NCI-H2171 treated with DMSO at 0.1 percent for 48 hours (cell line): ENCODE data around the gene OLIG2.
A peak's percentile ranks its signal among the peaks of the same experiment; 100 is the strongest.

Experiments used
- DNase-seq: peaks from one replicate; lab custom pipeline; 2025; lab: John Stamatoyannopoulos, UW

Gene OLIG2

DNA sequence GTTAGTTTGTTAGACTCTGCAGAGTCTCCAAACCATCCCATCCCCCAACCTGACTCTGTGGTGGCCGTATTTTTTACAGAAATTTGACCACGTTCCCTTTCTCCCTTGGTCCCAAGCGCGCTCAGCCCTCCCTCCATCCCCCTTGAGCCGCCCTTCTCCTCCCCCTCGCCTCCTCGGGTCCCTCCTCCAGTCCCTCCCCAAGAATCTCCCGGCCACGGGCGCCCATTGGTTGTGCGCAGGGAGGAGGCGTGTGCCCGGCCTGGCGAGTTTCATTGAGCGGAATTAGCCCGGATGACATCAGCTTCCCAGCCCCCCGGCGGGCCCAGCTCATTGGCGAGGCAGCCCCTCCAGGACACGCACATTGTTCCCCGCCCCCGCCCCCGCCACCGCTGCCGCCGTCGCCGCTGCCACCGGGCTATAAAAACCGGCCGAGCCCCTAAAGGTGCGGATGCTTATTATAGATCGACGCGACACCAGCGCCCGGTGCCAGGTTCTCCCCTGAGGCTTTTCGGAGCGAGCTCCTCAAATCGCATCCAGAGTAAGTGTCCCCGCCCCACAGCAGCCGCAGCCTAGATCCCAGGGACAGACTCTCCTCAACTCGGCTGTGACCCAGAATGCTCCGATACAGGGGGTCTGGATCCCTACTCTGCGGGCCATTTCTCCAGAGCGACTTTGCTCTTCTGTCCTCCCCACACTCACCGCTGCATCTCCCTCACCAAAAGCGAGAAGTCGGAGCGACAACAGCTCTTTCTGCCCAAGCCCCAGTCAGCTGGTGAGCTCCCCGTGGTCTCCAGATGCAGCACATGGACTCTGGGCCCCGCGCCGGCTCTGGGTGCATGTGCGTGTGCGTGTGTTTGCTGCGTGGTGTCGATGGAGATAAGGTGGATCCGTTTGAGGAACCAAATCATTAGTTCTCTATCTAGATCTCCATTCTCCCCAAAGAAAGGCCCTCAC is at the start of gene OLIG2:
OLIG2 (plus strand) TSS at position 447 of the 954 bp plus-strand sequence. CDS start 928 bp downstream, outside the sequence.
- peak; percentile 84 for DNase-seq

DNA sequence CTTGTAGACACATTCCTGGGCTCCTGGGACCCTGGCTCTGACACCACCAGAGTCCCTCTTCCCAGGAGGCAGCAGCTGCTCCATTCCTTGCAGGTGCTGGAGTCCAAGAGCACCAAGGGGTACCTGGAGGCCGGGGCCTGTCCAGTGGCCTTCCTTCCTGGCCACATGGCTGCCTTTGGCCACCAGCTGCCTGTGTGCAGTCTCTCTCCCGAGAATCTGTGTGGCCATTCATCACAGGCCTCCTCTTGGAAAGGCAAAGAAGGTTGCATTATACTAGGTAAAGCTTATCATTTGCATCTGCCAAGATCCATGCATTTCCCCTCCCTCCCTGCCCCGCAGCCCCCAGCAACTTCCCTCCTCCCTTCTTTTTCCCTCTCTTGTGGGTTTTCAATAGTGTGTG is 48.9 kb upstream of the OLIG2 start:
- DNase-seq, result no peak

DNA sequence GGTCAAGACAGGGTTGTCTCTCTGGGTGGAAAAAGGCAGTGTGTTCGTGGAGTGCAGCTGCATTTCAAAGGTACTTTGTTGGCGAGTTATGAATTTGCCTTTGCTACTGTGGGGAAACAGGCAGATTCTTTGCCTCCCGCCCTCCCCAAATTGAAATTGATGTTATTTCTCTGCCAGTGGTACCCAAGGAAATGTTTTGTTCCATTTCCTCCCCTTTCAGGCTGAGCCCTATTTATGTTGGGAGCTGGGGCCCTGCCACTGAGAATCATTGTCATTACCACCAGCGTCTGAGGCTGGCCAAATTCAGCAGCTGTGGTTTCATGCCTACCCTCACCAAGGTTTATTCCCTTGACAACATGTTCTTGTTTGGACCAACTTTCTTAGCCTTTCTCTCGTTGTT is 48.5 kb upstream of the OLIG2 start:
- DNase-seq, result no peak

DNA sequence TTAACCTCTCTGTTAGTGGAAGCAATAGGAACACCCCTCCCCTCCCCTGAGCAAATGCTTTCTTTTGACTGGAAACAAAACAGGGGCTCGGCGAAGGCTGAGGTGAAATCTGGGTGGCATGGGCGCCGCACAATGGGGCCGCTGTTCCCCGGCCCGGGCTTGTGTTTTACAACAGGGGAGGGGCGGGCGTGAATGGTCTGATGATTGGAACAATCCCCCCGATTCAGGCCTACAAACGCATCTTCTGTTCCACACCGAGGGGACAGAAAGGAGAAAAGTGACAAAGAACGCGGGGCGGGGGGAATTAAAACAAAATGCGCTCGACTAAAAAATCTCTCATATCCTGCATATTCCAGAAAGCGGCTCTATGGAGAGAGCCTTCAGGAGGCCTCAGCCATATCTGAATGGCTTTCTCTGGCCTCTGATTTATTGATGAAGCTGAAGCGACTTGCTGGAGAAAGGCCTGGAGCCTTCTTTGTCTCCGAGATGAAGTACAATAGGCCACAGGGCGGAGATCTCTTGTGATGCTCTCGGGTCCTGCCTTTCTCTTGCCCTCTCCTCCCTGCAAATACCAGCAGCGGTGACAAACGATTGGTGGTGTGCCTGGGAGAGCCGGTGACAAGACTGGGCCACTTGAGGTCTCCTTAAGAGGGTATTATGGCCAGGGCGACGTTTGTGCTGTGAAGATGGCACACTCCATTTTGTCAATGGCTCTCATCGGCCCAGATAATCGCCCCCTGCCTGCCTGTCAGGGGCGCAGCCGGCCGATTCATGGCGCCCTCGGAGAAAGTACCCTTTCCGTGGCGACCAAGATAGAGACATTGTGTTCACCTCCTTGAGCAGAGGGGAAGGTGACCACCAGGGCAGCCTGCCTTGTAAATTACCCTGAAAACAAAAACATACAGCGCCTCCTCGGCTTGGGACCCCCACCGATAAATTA is 47.1 kb upstream of the OLIG2 start:
- no peak for DNase-seq

DNA sequence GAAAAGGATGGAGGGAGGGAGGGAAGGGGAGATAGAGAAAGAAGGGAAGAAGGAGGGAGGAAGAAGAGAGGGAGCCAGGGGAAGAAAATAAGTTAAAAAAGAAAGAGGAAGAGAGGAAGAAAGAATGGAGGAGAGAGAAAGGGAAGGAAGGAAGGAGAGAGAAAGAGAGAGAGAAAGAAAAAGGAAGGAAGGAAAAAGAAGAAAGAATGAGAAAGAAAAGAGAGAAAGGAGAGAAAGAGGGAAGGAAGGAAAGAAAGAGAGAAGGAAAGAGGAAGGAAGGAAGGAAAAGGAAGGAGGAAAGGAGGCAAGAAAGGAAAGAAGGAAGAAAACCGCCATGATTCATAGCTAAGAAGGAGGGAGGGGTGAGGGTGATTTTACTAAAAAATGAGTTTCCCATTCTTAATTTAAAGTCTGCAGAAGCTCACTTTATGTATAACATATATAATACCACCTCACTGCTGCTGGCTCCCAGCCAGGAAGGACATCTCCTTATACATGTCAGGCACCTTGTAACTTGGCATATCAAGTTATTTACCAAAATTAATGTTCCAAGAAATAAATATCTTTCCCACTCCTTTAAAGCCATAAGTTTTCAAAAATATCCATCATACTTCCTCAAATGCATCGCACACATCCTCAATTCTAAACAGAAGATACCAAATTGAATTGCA is 46.0 kb upstream of the OLIG2 start:
- no peak for DNase-seq

DNA sequence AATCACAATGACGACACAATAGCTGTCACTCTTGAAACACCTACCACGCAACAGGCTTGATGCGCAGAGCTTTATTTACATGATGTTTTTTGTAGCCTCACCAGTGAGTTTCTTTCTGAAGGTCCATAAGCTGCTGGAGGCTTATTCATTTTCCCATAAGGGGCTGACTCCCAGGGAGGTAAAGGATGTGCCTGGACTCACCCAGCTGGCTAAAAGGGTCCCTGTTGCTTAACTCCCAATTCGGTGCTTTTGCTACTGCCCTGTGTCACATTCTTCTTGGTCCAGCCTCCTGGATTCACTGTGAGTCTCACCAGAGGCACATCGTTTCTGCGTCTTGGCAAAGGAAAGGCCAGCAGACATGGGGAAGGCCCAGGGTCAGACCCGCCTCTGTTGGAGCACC is 44.6 kb upstream of the OLIG2 start:
- DNase-seq, result no peak

DNA sequence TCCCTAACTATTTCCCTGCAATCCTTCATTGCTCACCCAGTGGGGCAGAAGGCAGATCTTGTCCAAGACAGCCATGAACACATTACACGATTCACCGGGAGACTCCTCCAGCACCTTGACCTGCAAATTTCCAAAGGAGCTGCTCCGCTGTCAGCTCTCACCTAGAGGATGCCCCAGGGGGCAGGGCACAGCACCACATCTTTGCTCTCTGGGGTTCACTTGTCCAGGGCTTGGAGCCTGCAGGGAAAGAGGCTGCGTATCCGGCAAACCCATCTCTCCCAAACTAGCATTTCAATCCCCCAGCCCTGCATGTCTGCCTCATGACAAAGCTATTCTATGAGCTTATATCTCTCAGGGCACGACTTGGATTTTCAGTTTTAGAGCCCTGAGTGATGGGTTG is 35.1 kb upstream of the OLIG2 start:
- DNase-seq, result no peak

DNA sequence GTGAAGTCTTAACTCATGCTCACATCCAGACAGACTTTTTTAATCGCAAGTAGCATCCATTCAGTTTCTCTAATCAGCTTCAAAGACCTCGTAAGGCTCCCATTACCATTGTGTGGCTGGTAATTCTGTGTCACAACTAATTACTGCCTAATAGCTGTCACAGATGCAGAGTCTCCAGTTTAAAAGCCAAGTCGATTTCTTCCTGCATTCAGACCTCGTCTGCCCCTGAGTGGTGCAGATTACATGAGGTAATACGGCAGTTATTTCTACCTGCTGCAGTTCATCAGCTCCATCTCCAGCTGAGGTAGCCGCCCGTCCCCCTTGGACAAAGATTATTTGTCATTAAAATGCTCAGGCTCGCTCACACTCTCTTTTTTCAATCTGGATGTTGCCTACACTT is 34.4 kb upstream of the OLIG2 start:
- DNase-seq, result peak; percentile 75

DNA sequence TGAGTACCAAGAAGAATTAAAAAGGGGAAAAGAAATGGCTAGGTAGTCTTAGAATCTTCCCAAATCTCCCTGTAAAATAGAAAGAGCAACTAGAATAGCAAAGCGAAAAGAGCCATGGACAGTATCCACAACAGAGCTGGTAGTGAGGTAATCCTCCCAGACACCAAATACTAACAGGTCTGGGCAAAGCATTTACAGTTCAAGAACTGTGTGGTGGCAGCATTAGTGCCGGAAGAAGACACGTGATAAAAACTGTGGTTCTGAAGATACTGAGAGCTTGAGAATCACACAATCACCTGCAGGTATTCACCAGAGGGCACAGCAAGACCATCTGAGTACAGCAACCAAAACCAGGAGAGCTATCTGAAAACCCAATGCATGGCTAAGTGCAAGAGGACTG is 31.8 kb upstream of the OLIG2 start:
- DNase-seq, result peak; percentile 20

DNA sequence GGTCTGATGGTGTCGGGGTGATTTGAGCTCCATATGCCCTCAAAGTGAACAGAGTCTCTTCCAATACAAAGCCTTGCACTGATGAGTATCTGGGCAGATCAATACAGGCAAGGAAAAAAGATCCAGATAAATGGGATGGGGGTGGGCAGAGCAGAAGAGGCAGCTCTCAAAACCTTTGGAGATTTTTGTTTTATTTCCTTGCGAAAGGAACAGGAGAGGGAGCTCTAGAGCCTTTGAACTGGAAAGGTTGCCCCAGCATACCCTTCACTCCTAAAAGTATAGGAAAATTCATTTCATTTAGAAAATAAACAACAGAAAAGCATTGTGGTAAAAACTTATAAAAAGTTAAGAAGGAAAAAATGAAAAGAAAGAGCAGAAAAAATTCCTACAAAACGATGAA is 31.4 kb upstream of the OLIG2 start:
- peak; percentile 41 for DNase-seq

DNA sequence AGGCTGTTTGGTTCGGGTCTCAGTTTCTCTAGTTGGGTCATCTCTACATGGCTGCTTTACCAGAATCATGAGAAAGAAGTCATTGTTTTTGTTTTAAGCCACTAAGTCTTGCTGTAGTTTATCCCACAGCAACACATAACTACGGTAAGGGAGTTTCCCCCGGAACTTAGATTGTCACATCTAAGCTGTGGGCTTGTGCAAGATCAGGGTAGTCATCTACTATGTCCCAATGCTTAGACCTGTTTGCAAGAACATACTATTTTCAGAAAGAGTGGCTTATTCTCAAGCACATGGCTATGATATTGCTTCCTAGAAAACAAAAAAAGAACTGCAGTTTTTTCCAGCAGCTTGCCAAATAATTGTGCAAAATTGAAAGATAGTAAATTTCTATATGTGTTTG is 18.0 kb upstream of the OLIG2 start:
- no peak for DNase-seq

DNA sequence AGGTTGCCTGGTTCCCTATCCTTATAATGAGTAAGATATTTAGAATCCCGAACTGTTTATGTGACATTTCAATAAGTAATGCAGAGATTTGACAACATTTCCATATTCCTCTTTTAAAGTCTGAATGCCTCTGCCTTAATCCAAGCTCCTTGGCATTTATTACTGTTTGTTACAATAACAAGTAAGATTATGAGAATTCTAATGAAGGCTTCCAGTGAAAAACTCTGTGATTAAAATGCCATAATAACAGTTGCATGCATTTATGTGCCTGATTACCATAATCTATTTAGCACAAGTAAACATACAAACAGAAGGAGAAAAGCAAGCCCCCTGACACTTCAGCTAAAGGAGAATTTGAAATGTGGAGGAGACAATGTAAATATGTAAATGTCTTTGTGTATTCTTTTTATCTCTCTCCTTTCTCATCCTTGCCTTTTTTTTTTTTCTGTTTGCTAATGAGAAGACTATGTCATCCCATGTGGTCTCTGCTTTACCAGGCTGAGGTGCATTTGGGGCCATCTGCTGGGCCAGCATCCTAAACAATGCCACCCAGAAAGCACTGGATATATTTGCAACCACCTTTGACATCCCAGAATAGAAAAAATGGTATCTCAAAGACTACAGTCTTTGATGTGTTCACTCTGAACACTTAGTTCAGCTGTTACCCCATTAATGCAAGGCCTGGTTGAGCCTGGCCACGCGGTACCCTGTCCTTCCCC is 17.2 kb upstream of the OLIG2 start:
- peak; percentile 68 for DNase-seq

DNA sequence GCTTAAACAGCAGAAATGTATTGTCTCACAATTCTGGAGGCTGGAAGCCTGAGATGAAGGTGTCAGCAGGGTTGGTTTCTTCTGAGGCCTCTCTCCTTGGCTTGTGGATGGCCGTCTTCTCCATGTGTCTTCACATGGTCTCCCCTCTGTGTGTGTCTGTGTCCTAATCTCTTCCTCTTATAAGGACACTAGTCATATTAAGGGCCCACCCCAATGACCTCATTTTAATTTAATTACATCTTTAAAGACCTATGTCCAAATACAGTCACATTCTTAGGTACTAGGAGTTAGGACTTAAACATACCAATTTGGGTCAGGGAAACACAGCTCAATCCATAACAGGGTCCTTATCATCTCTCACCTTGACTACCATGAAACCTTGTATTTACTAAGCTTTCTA is 14.8 kb upstream of the OLIG2 start:
- no peak for DNase-seq

DNA sequence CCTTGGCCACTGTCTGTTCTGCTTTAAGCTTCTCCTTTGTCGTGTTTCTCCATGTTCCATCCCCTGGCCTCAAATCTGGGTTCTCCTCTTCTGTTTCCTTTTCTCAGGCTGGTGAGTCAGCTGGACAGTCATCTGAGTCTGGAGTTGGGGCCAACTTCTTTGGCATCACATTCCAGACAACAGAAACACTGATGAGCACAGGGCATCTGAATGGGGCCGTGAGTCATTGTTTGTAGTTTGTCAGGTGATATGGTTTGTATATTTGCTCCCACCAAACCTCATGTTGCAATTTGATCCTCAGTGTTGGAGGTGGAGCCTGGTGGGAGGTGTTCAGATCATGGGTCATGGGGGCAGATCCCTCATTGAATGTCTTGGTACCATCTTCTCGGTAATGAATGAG is 14.3 kb upstream of the OLIG2 start:
- no peak for DNase-seq

DNA sequence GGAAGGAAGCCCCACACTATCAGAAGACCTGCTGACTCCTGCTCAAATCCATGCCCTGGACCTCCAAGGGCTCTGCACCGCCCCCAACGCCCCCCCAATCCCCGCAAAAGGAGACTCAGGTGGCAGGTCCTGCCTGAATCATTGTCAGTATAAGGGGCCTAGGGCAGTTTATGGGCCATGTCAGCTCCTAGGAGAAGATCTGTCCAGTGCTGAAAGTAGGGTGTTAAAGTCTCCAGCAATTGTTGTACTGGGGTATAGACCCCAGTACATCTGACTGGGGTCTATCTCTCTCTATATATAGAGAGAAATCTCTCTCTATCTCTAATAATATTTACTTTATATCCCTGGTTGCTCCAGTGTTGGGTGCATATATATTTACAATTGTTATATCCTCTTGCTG is 12.1 kb upstream of the OLIG2 start:
- DNase-seq, result no peak

DNA sequence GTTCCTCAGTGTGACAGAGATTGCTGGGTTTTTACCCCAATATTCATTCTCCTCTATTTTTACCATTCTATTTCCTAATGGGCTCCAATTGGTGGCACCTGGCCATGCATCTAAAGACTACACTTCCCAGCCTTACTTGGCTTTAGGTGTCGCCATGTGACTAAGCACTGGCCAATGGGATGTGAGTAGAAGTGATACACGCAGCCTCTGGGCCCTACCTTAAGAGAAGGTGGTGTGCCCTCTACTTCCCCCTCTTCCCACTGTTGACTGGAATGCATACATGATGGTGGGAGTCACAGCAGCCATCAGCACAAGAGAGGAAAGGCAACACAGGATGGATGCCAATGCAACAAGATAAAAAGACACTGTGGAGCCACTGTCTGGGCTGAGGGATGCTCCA is 11.4 kb upstream of the OLIG2 start:
- no peak for DNase-seq

DNA sequence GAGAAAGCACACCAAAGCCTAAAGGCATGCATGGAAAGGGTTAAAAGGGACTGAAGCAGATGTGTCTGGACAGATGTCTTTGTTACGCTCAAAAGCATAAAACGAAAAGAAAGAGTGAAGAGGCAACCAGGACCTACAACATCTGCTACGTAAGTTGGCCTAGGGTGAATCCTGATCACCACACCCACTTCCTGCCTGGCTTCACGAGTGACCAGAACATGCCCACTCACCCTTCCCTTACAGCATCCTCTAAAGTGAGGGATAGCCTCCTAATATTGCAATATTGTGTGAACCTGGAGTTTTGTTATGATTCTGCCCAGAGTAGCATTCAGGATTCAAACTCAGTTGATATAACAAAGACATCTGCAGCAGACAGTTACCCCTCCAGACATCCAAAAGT is 10.6 kb upstream of the OLIG2 start:
- DNase-seq, result peak; percentile 77

DNA sequence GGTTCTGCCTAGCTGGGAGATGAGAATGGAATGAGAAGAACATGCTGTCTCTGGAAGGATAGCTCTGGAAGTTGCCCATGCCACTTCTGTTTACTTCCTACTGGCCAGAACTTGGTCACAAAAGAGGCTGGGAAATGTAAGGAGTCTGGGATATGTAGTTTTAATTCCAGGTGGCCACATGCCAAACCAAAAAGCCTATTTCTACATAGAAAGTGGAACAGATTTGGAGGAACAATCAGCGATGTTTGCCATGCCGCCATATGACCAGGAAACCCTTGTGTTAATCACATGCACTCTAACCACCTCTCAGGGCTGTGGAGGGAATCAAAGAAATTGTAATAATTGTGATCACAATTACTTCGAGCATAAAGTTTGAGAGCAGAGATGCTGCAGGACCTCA is 10.0 kb upstream of the OLIG2 start:
- no peak for DNase-seq

DNA sequence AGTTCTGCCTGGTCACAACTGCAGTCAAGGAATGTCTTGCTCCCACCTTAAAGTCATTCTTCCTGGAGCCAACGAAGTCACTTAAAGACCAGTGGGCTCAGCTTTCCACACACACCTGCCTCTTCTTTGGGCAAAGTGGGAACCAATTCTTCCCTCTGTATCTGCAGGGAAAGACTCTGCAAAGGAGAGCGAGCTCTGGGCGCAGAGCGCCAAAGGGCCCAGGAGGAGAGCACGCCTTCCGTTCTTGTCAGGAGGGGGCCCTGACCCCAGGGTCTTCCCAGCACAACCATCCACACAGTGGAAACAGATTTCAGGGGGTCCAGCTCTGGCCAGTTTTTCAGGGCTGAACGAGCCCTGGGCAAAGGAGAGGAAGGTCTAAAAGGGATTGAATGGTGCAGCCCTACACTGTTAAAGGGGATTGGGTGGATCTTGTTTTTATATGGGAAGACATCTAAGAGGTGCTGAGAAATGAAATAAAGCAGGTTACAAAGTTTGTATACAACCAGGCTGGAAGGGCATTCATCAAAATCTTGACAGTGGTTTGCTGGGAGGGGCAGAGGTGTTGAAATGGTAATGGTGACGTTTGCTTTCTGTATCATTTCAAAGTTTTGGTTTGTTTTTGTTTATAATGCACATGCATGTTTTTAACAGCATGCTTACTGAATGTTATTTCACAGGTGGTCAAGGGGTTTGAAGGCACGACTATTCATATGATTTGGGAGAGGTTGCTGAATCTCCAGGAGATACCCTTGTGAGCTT is 6.8 kb upstream of the OLIG2 start:
- DNase-seq, result no peak

DNA sequence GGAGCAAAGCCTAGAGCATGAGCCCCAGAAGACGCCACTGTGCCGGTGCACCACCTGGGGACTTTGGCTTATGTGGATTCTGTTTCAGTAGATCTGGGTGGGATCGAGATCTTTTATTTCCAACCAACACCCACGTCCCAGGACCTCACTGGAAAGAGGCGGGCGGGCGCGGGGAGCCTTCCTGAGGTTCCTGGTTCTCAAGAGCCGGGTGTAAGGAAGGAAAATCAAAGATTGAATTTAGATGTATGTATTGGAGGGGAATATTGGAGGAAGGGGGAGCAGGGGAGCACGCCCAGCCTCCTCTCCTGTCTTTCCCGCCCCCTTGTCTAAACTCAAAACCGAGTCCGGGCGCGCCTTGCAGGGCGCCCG is 6.2 kb upstream of the OLIG2 start:
- no peak for DNase-seq
